Right lobe of liver (tissue), 4 donors: ENCODE measurements around the gene SMAD4.

ENCODE experiments used
- POLR2A ChIP-seq: fragments of 450-650 bp; IDR thresholded peaks from one replicate; pipeline ENCODE4 v1.6.1; 2017; ENCODE audit warnings: antibody characterized with exemption, mild to moderate bottlenecking
- TF ChIP-seq, protein P1 (sequence below), 4 donors: fragments of 200-600 bp in 3 of 4; fragments of 450-650 bp in 1 of 4; IDR thresholded peaks; one replicate each; pipeline versions ENCODE4 v1.5.1 to v1.8.0; 2016 to 2022; ENCODE audit warnings: antibody characterized with exemption in 4 of 4, mild to moderate bottlenecking in 2 of 4
- donor health status: DM: no; HTN: no; CAD: no.
- donor health status: DM: no; HTN: no; CAD: no.
- donor health status: DM: no; HTN: yes; CAD: no.

DNA sequence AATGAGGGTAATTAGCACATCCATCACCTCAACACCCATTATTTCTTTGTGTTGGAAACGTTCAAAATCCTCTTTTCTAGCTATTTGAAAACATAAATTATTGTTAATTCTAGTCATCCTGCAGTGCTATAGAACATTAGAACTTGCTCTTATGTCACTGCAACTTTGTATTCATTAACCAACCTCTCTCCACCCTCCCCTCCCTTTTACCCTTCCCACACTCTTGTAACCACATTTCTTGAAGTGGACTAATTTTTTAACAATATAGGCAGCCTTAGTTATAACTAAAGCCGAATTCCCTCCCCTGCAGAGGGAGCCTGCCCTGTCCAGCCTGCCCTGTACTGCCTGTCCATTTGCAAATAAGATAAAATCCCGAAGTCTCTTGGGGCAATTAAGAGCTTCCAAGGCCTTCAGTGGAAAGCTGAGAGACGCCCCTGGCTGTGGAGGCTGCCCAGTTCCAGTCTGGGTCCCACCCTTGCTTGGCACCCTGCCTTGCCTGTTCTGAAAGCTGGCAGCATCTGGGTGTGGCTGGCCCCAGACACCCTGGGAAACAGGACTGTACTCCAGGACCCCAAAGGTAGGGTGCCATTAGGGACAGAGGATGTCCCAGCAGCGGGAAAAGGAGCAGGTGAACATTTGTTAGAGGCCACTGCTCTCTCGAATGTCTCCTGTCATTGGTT lies 102.4 kb downstream of the SMAD4 start:
- TF ChIP-seq POLR2A, result no peak
- TF ChIP-seq, protein P1, sequence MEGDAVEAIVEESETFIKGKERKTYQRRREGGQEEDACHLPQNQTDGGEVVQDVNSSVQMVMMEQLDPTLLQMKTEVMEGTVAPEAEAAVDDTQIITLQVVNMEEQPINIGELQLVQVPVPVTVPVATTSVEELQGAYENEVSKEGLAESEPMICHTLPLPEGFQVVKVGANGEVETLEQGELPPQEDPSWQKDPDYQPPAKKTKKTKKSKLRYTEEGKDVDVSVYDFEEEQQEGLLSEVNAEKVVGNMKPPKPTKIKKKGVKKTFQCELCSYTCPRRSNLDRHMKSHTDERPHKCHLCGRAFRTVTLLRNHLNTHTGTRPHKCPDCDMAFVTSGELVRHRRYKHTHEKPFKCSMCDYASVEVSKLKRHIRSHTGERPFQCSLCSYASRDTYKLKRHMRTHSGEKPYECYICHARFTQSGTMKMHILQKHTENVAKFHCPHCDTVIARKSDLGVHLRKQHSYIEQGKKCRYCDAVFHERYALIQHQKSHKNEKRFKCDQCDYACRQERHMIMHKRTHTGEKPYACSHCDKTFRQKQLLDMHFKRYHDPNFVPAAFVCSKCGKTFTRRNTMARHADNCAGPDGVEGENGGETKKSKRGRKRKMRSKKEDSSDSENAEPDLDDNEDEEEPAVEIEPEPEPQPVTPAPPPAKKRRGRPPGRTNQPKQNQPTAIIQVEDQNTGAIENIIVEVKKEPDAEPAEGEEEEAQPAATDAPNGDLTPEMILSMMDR (IDR thresholded peaks at IDR 0.05), result no peak
